Articular chondrocyte of knee joint (primary cell): ENCODE results near the gene P2RY10. TPM values are rescaled to one million over a fixed set of nuclear protein-coding genes. Genes with fewer than 3 reads are reported as not detected.

ENCODE experiments used
- total RNA-seq: library from RNA; depleted of rRNA; stranded (reverse); fragments of >200 nt; gene quantifications from 2 replicates; pipeline ENCODE4 v1.2.3, GENCODE V29; 2012

Gene P2RY10
- not detected in 2 replicates for total RNA-seq

DNA sequence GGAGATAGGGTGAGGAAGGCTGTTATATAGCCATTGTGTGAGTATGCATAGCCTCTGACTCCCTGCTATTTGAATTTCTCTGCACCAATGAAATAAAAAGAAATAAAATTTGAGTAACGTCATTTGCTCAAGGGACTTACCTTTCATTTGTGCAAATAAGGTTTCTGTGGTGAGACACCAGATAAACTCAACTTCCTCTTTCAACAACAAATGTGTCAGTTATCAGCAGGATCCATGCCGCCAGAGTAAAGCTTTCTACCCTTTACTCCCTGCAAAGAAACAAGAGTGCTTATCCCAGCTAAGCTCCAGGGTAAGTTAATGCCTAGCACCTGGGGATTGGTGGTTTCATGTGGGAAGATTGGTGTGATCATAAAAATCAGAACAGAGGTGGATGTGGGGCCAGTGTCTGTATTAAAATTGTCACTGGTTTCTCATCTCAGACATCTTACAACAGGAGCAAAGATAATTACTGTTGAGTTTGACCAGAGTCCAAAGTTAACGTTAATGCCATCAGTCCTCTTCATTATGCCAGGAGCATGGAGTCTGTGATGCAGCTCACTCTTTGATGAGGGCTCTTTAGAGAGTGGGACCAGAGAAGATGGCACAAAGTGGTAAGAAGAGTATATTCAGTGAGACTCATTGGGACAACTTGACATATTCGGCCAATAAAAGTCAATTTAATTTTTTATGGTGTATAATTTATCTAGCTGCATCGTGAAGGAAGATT lies at the start of gene P2RY10:
Gene P2RY10 (plus strand): TSS at position 206 of the 727 bp plus-strand sequence. CDS start 15,130 bp downstream, outside the sequence.

Other genes with a start within 250 kb of the P2RY10 start
- gene LPAR4, start 197.7 kb upstream of the P2RY10 start, total RNA-seq: 2.6 and 2.8 TPM in 2 replicates
- gene GPR174, start 199.3 kb downstream of the P2RY10 start, total RNA-seq: not detected in 2 replicates